Stomach (tissue), 9 donors: ENCODE measurements around the gene AFTPH. TPM values are rescaled to one million over a fixed set of nuclear protein-coding genes. Genes with fewer than 3 reads are reported as not detected.

Source experiments
- DNase-seq, 2 donors: peaks; one replicate each; pipeline versions ENCODE4 v3.0.0 to v3.0.0-alpha.2; 2013 to 2019
- H3K27ac ChIP-seq, 5 donors: fragments of 200-600 bp in 4 of 5; sonication (generic) in 4 of 5; one replicate each; pipeline ENCODE4 v1.5.1; 2013 to 2019; ENCODE audit warnings: mild to moderate bottlenecking in 1 of 5, moderate library complexity in 1 of 5
- H3K27me3 ChIP-seq, 3 donors: fragments of 200-600 bp; sonication (generic); one replicate each; pipeline ENCODE4 v1.5.1; 2017 to 2019; ENCODE audit warnings: mixed run types in 1 of 3
- H3K36me3 ChIP-seq, 4 donors: fragments of 200-600 bp; sonication (generic); 1 replicate in 3 of 4; 2 replicates in 1 of 4; pipeline ENCODE4 v1.5.1; 2016 to 2019
- H3K4me1 ChIP-seq, 4 donors: fragments of 200-600 bp; sonication (generic); one replicate each; pipeline ENCODE4 v1.5.1; 2016 to 2019
- H3K4me3 ChIP-seq, 4 donors: fragments of 200-600 bp; sonication (generic) in 3 of 4; one replicate each; pipeline ENCODE4 v1.5.1; 2016 to 2019; ENCODE audit warnings: mild to moderate bottlenecking in 1 of 4
- H3K9me3 ChIP-seq, 4 donors: fragments of 200-600 bp; sonication (generic); one replicate each; pipeline ENCODE4 v1.5.1; 2016 to 2019
- EP300 ChIP-seq: sonication (generic); formaldehyde crosslinking; IDR thresholded peaks from one replicate; pipeline ENCODE4 v1.6.1; 2017; ENCODE audit warnings: antibody characterized with exemption
- POLR2A ChIP-seq, 4 donors: fragments of 450-650 bp; IDR thresholded peaks; one replicate each; pipeline ENCODE4 v1.6.1; 2016; ENCODE audit warnings: antibody characterized with exemption in 4 of 4, control low read depth in 2 of 4, mild to moderate bottlenecking in 1 of 4, moderate library complexity in 1 of 4
- POLR2AphosphoS5 ChIP-seq, 3 donors: sonication (generic); formaldehyde crosslinking; IDR thresholded peaks; one replicate each; pipeline ENCODE4 v1.6.1; 2016; ENCODE audit warnings: antibody characterized with exemption in 3 of 3
- WGBS, 5 donors: extraction: QIAGEN DNeasy Blood & Tissue Kit in 3 of 5; methylation state at CpG; one replicate each; pipeline versions ENCODE4 v1.1.5 to v1.1.7; 2013 to 2018; 5-methylcytosine and 5-hydroxymethylcytosine counted together
- intact Hi-C: fragments of 100-400 bp; cut with DNase I; formaldehyde crosslinking; loops from one replicate; pipeline ENCODE4 v1.15.1; 2023; ENCODE audit warnings: low total_unique reads
- polyA plus RNA-seq, 3 donors: library from polyadenylated mRNA; stranded (reverse); fragments of 200-250 nt; gene quantifications; one replicate each; pipeline ENCODE4 v1.2.3, GENCODE V29; 2013
- total RNA-seq, 5 donors: library from RNA; depleted of rRNA; stranded (reverse); fragments of >200 nt; gene quantifications; one replicate each; pipeline versions ENCODE4 v1.1.0 to v1.2.3, GENCODE V29; 2014 to 2016
- TF ChIP-seq, protein P1 (sequence below), 7 experiments: fragments of 450-650 bp in 4 of 7; fragments of 200-600 bp in 3 of 7; sonication (generic) in 3 of 7; IDR thresholded peaks; one replicate each; pipeline ENCODE4 v1.5.1; 2016 to 2019; ENCODE audit warnings: antibody characterized with exemption in 7 of 7, control low read depth in 2 of 7, mild to moderate bottlenecking in 1 of 7
- donor health status: healthy with polysubstance abuse.
- donor health status: Bipolar disorder and iron deficiency.
- donor health status: healthy.

AFTPH gene
- total and polyA plus RNA-seq, 8 donors: 19.8 to 93.6 (median 38.9) TPM

- TF ChIP-seq, protein P1, sequence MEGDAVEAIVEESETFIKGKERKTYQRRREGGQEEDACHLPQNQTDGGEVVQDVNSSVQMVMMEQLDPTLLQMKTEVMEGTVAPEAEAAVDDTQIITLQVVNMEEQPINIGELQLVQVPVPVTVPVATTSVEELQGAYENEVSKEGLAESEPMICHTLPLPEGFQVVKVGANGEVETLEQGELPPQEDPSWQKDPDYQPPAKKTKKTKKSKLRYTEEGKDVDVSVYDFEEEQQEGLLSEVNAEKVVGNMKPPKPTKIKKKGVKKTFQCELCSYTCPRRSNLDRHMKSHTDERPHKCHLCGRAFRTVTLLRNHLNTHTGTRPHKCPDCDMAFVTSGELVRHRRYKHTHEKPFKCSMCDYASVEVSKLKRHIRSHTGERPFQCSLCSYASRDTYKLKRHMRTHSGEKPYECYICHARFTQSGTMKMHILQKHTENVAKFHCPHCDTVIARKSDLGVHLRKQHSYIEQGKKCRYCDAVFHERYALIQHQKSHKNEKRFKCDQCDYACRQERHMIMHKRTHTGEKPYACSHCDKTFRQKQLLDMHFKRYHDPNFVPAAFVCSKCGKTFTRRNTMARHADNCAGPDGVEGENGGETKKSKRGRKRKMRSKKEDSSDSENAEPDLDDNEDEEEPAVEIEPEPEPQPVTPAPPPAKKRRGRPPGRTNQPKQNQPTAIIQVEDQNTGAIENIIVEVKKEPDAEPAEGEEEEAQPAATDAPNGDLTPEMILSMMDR (IDR thresholded peaks at IDR 0.05): no peak
- TF ChIP-seq POLR2A (IDR thresholded peaks at IDR 0.05) (no peak), EP300 (no peak), POLR2AphosphoS5 (IDR thresholded peaks at IDR 0.05) (no peak)
- no peak for DNase-seq
These were observed 113.0 kb downstream of the AFTPH start for GRCh38 chr2:64637000-64637635.

DNA sequence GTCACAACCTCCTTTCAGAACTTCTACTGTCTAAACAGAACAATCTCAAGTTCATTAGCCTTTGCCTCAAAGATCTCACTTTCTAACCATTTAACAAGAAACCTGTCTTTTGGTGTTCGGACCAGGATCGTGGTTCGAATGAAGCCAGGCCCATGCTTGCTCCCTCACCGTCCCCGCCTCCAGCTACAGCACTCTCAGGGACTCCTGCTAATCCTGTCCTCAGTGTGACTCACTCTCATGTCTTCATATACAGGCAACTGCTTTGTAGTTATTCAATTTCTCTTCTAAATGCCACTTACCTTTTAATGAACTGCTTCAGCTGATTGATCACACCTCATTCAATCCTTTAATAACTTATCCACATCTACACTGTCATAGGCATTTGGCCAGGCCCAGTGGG lies 113.8 kb downstream of the AFTPH start:
- intact Hi-C loops: no loop called here
- 81 to 91% (median 90%) methylated on average over 5 of the region's 5 CpGs for WGBS, 5 donors

More at GRCh38 chr2:64637000-64637635, 113.0 kb downstream of the AFTPH start:
- no peak overlapping the region for H3K4me3 ChIP-seq
- H3K9me3 ChIP-seq: no peaks in the 10 kb centered on the region
- peaks cover 15 to 37% (median 33%) of the 10 kb centered on the region in 4 donors for H3K36me3 ChIP-seq
- H3K27me3 ChIP-seq: no peaks in the 10 kb centered on the region
- H3K4me1 ChIP-seq: peaks cover 12 to 88% (median 37%) of the 10 kb centered on the region in 4 donors
- 69 to 73% (median 73%) methylated on average over 9 of the region's 9 CpGs for WGBS, 5 donors
- peak overlapping the region in 3 of 5 donors; percentile 16 to 60 (median 40) for H3K27ac ChIP-seq
- intact Hi-C loops: no loop called here

DNA sequence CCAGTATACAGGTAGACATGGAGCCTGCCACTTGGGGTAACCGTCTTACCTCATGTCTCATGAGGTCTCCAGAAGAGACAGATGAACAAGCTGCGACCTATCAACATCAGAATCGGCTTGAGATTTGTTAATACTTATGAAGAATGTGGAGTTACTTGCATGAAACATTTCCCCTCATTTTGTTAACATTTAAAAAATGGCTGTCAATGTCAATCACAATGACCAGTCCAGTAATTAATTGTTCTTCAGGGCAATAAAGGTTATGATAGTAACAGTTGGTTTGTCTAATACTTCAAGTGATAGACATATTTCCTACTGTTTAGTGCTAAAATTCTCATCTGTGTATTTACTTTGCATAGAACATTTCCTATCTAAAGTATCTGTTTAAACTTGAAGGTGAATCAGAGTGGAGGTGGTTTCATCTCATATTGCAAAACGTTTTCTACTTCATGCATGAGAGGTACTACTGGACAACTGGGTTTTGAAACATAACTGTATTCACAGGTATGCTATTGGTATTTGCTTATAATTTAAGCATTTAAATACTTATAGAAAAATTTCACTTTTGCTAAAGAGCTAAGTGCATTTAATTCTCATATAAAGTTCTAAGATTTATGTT lies 114.5 kb downstream of the AFTPH start:
- intact Hi-C loops: no loop called here
- DNase-seq: no peak
- WGBS, 5 donors: 78 to 84% (median 81%) methylated on average over 4 of the region's 4 CpGs
- TF ChIP-seq EP300 (no peak), POLR2AphosphoS5 (IDR thresholded peaks at IDR 0.05) (no peak), POLR2A (IDR thresholded peaks at IDR 0.05) (no peak)
- TF ChIP-seq, protein P1 (IDR thresholded peaks at IDR 0.05): no peak
- Histone ChIP-seq H3K9me3 (no peaks in the 10 kb centered on the region), H3K27ac (no peak overlapping the region), H3K4me1 (peaks cover 20 to 93% (median 41%) of the 10 kb centered on the region in 4 donors), H3K36me3 (peaks cover 15 to 31% (median 31%) of the 10 kb centered on the region in 4 donors), H3K4me3 (no peak overlapping the region), H3K27me3 (no peaks in the 10 kb centered on the region)

More for the DNA sequence above, 113.8 kb downstream of the AFTPH start:
- TF ChIP-seq EP300 (no peak), POLR2AphosphoS5 (IDR thresholded peaks at IDR 0.05) (no peak), POLR2A (IDR thresholded peaks at IDR 0.05) (no peak)
- TF ChIP-seq, protein P1 (IDR thresholded peaks at IDR 0.05): no peak
- H3K27me3 ChIP-seq: no peaks in the 10 kb centered on the region
- DNase-seq: no peak
- no peaks in the 10 kb centered on the region for H3K9me3 ChIP-seq
- peaks cover 15 to 36% (median 33%) of the 10 kb centered on the region in 4 donors for H3K36me3 ChIP-seq
- H3K4me3 ChIP-seq: no peak overlapping the region
- H3K27ac ChIP-seq: peak overlapping the region in 1 of 5 donors; percentile 60
- peaks cover 13 to 93% (median 40%) of the 10 kb centered on the region in 4 donors for H3K4me1 ChIP-seq

GRCh38 chr2:64639691-64640090 lies 115.6 kb downstream of the AFTPH start:
- TF ChIP-seq, protein P1 (IDR thresholded peaks at IDR 0.05): no peak
- TF ChIP-seq POLR2AphosphoS5 (IDR thresholded peaks at IDR 0.05) (no peak), EP300 (no peak), POLR2A (IDR thresholded peaks at IDR 0.05) (no peak)
- DNase-seq: no peak
- peaks cover 26 to 96% (median 46%) of the 10 kb centered on the region in 4 donors for H3K4me1 ChIP-seq
- no peak overlapping the region for H3K27ac ChIP-seq
- H3K36me3 ChIP-seq: peaks cover 13 to 23% (median 21%) of the 10 kb centered on the region in 4 donors
- intact Hi-C loops: no loop called here
- H3K9me3 ChIP-seq: no peaks in the 10 kb centered on the region
- H3K27me3 ChIP-seq: no peaks in the 10 kb centered on the region
- H3K4me3 ChIP-seq: no peak overlapping the region
- WGBS, 5 donors: 37 to 64% (median 53%) methylated on average over 2 of the region's 2 CpGs
